ENCODE results near the gene CCDC9. TPM values are rescaled to one million over a fixed set of nuclear protein-coding genes. Genes with fewer than 3 reads are reported as not detected.

Gene CCDC9
- total RNA-seq, 4 donors from 2014 or later: 20.9 to 27.5 (median 22.4) TPM

GRCh38 chr19:47240556-47240955, 15.8 kb upstream of the CCDC9 start:
- Histone ChIP-seq H3K27me3 (peaks cover 23% of the 10 kb centered on the region), H3K4me3 (no peak overlapping the region), H3K36me3 (no peaks in the 10 kb centered on the region), H3K9me3 (no peaks in the 10 kb centered on the region), H3K27ac (no peak overlapping the region), H3K4me1 (peaks cover 8 to 44% (median 38%) of the 10 kb centered on the region in 4 donors)
- in situ Hi-C loops (cut with MboI; ENCODE audit: low pct_ligation_motif_present in 1 of 4, low pct_unique_long_range_greater_than_20kb in 1 of 4, low sequenced_read_pairs in 3 of 4) (loop anchor here in 2 of 4 donors (10.0 kb wide), 2 partner anchors 86 to 96 kb away; no protein-coding TSS in a partner anchor), intact Hi-C loops (cut with DNase I; ENCODE audit: low total_unique reads) (no loop called here)
- no peak for TF ChIP-seq EP300 (IDR thresholded peaks at IDR 0.05; ENCODE audit: low read depth)
- WGBS, 2 donors (ENCODE audit: low coverage in 1 of 2): 51% methylated on average over 6 of the region's 6 CpGs; no CpG with 5 or more reads in 1 of the 2 donors
- DNase-seq: no peak

GRCh38 chr19:47240996-47241918, 15.1 kb upstream of the CCDC9 start:
- H3K4me1 ChIP-seq: peaks cover 8 to 44% (median 38%) of the 10 kb centered on the region in 4 donors
- no peak overlapping the region for H3K27ac ChIP-seq
- H3K27me3 ChIP-seq: peaks cover 23% of the 10 kb centered on the region
- DNase-seq: peak; percentile 83
- 10 to 67% methylated on average over 1 to 16 of the region's 27 CpGs for WGBS, 2 donors (ENCODE audit: low coverage in 1 of 2)
- H3K36me3 ChIP-seq: no peaks in the 10 kb centered on the region
- intact Hi-C loops (cut with DNase I; ENCODE audit: low total_unique reads): no loop called here
- no peak for TF ChIP-seq POLR2A (IDR thresholded peaks at IDR 0.05)
- no peak for TF ChIP-seq POLR2AphosphoS5 (IDR thresholded peaks at IDR 0.05)
- no peak for TF ChIP-seq EP300 (IDR thresholded peaks at IDR 0.05; ENCODE audit: low read depth)
- no peak for TF ChIP-seq CTCF (IDR thresholded peaks at IDR 0.05)
- H3K4me3 ChIP-seq: no peak overlapping the region
- H3K9me3 ChIP-seq: no peaks in the 10 kb centered on the region
- in situ Hi-C loops (cut with MboI; ENCODE audit: low pct_ligation_motif_present in 1 of 4, low pct_unique_long_range_greater_than_20kb in 1 of 4, low sequenced_read_pairs in 3 of 4): loop anchor here in 2 of 4 donors (10.0 kb wide), 2 partner anchors 86 to 96 kb away; no protein-coding TSS in a partner anchor

- DNase-seq: no peak
- Histone ChIP-seq H3K4me3 (no peak overlapping the region), H3K36me3 (no peaks in the 10 kb centered on the region), H3K4me1 (peaks cover 8 to 44% (median 38%) of the 10 kb centered on the region in 4 donors), H3K27me3 (peaks cover 23% of the 10 kb centered on the region), H3K9me3 (no peaks in the 10 kb centered on the region), H3K27ac (peak overlapping the region in 1 of 4 donors; percentile 75)
- 78 to 88% methylated on average over 1 to 7 of the region's 7 CpGs for WGBS, 2 donors (ENCODE audit: low coverage in 1 of 2)
- TF ChIP-seq CTCF (IDR thresholded peaks at IDR 0.05): no peak
- no peak for TF ChIP-seq EP300 (IDR thresholded peaks at IDR 0.05; ENCODE audit: low read depth)
- no peak for TF ChIP-seq POLR2AphosphoS5 (IDR thresholded peaks at IDR 0.05)
- no peak for TF ChIP-seq POLR2A (IDR thresholded peaks at IDR 0.05)
- intact Hi-C loops (cut with DNase I; ENCODE audit: low total_unique reads) (no loop called here), in situ Hi-C loops (cut with MboI; ENCODE audit: low pct_ligation_motif_present in 1 of 4, low pct_unique_long_range_greater_than_20kb in 1 of 4, low sequenced_read_pairs in 3 of 4) (loop anchor here in 2 of 4 donors (10.0 kb wide), 2 partner anchors 87 to 97 kb away; no protein-coding TSS in a partner anchor)
Observed at GRCh38 chr19:47241919-47242577, 14.3 kb upstream of the CCDC9 start.

GRCh38 chr19:47243364-47243775, 13.0 kb upstream of the CCDC9 start:
- WGBS, 2 donors (ENCODE audit: low coverage in 1 of 2): 11 to 19% methylated on average over 5 to 8 of the region's 9 CpGs
- peaks cover 23% of the 10 kb centered on the region for H3K27me3 ChIP-seq
- intact Hi-C loops (cut with DNase I; ENCODE audit: low total_unique reads) (no loop called here), in situ Hi-C loops (cut with MboI; ENCODE audit: low pct_ligation_motif_present in 1 of 4, low pct_unique_long_range_greater_than_20kb in 1 of 4, low sequenced_read_pairs in 3 of 4) (loop anchor here in 2 of 4 donors (10.0 kb wide), 2 partner anchors 89 to 99 kb away; no protein-coding TSS in a partner anchor)
- H3K9me3 ChIP-seq: no peaks in the 10 kb centered on the region
- H3K36me3 ChIP-seq: no peaks in the 10 kb centered on the region
- peaks cover 8 to 45% (median 38%) of the 10 kb centered on the region in 4 donors for H3K4me1 ChIP-seq
- peak overlapping the region in 2 of 4 donors; percentile 19 to 20 for H3K4me3 ChIP-seq
- peak overlapping the region; percentile 58 to 80 (median 74) for H3K27ac ChIP-seq
- no peak for TF ChIP-seq POLR2AphosphoS5 (IDR thresholded peaks at IDR 0.05)
- no peak for DNase-seq

All from transverse colon (tissue), 4 donors.